Measurements from ENCODE around the gene UNC5A.

The UNC5A gene

DNA sequence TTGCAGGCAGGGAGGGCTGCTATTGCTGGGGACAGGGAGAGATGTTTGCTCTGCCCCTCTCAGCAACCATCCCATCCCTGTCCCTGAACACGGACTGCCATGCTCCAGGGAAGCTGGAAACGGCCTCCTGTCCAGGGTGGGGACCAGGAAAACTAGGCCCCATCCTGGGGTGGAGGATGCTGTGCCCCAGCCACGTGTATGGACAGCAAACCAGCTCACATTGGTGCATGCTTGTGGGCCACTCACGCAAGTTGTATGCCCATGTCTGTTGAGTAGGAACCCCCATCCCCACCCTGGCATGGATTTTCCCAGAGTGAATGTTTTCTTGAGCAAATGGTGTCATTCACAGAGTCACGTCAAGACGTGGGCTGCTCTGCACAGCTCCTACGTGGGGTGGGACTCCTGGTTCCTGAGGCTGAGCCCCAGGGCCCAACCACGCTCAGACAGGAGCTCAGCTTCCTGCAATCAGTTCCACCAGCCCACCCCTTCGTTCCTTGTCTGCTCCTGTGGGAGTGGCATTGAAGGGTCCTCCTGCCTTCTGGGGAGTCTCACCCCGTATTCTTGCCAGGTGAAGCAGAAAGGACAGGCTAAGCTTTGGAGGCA is 4.6 kb downstream of the UNC5A start:
- H3K27me3 ChIP-seq (ENCODE audit: control insufficient read depth in 1 of 2, insufficient read depth in 2 of 2, low read length in 2 of 2): peaks cover 67 to 88% of the 10 kb centered on the region in 2 donors
- no peak overlapping the region for H3K9ac ChIP-seq (ENCODE audit: low read length in 2 of 2)

DNA sequence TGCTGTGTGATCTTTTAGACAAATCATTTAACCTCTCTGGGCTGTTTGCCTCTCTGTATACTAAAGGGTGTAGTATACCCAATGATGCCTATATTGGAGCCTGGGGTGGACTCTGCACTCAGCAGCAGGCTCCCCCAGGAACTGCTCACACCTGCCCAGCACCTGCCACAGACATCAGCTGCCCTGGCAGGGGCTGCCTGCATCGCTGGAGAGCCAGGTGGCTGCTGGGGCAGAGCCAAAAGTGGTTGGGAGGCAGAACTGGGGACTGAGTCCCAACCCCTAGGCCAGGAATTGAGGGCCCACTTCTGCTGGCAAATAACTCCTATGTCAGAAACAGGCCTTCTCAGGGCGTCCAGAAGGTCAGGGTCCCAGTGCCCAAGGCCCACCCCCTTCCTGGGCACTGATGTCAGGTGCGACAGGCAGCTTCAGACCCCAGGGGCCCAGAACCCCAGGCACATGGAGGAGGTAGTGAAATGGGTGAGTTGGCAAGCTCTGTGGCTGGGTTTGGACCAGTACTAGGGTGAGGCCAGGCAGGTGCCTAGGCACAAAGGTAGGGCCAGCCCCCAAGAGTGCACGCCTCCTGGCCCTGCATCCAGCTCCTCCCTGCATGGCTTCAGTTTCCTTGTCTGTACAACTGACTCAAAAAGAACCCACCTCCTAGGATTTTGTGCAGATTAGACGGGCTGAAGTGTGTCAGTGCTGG is 5.8 kb downstream of the UNC5A start:
- peaks cover 9% of the 10 kb centered on the region for H3K4me1 ChIP-seq (ENCODE audit: control insufficient read depth, insufficient read depth, low read length)
- H3K9ac ChIP-seq (ENCODE audit: low read length in 2 of 2): no peak overlapping the region
- no peaks in the 10 kb centered on the region for H3K36me3 ChIP-seq (ENCODE audit: control insufficient read depth in 2 of 2, insufficient read depth in 2 of 2, low read length in 2 of 2)
- no peak overlapping the region for H3K27ac ChIP-seq (ENCODE audit: low read length)
- peaks cover 70 to 82% of the 10 kb centered on the region in 2 donors for H3K27me3 ChIP-seq (ENCODE audit: control insufficient read depth in 1 of 2, insufficient read depth in 2 of 2, low read length in 2 of 2)
- H3K4me3 ChIP-seq (ENCODE audit: low read length in 2 of 2): no peak overlapping the region
- no peaks in the 10 kb centered on the region for H3K9me3 ChIP-seq (ENCODE audit: control insufficient read depth in 2 of 2, low read length in 2 of 2)

More for the DNA sequence above, 4.6 kb downstream of the UNC5A start:
- Histone ChIP-seq H3K4me1 (ENCODE audit: control insufficient read depth, insufficient read depth, low read length) (peaks cover 16% of the 10 kb centered on the region), H3K9me3 (ENCODE audit: control insufficient read depth in 2 of 2, low read length in 2 of 2) (no peaks in the 10 kb centered on the region), H3K4me3 (ENCODE audit: low read length in 2 of 2) (no peak overlapping the region), H3K27ac (ENCODE audit: low read length) (no peak overlapping the region), H3K36me3 (ENCODE audit: control insufficient read depth in 2 of 2, insufficient read depth in 2 of 2, low read length in 2 of 2) (no peaks in the 10 kb centered on the region)

DNA sequence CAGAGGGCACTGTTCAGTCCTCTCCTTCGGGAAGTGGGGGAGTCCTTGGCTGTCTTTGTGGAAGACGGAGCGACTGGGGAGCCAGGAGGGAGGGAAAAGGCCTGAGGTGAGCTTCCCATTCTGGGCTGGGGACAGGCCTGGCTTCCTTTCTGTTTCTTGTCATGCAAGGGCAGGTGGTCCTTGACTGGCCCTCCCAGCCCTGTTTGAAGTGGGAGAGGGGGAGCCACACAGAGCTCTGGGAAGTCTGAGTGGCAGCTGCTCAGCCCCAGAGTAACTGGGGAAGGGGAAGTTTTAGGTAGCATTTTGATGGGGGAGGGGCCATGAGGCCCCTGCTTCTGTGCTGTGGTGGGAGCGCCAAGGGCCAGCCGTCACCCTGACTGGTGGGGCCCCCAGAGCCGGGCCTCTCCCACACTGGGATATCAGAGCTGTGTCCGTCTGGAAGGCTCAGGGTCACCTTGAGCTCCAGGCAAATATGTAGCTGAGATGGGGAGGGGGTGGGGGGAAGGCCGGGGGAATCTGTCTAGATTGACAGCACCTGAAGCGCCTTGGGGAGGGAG is 6.5 kb downstream of the UNC5A start:
- H3K27ac ChIP-seq (ENCODE audit: low read length): no peak overlapping the region
- H3K9ac ChIP-seq (ENCODE audit: low read length in 2 of 2): no peak overlapping the region
- no peaks in the 10 kb centered on the region for H3K36me3 ChIP-seq (ENCODE audit: control insufficient read depth in 2 of 2, insufficient read depth in 2 of 2, low read length in 2 of 2)
- peaks cover 70 to 75% of the 10 kb centered on the region in 2 donors for H3K27me3 ChIP-seq (ENCODE audit: control insufficient read depth in 1 of 2, insufficient read depth in 2 of 2, low read length in 2 of 2)
- H3K4me1 ChIP-seq (ENCODE audit: control insufficient read depth, insufficient read depth, low read length): peaks cover 5% of the 10 kb centered on the region
- H3K4me3 ChIP-seq (ENCODE audit: low read length in 2 of 2): no peak overlapping the region
- H3K9me3 ChIP-seq (ENCODE audit: control insufficient read depth in 2 of 2, low read length in 2 of 2): no peaks in the 10 kb centered on the region

DNA sequence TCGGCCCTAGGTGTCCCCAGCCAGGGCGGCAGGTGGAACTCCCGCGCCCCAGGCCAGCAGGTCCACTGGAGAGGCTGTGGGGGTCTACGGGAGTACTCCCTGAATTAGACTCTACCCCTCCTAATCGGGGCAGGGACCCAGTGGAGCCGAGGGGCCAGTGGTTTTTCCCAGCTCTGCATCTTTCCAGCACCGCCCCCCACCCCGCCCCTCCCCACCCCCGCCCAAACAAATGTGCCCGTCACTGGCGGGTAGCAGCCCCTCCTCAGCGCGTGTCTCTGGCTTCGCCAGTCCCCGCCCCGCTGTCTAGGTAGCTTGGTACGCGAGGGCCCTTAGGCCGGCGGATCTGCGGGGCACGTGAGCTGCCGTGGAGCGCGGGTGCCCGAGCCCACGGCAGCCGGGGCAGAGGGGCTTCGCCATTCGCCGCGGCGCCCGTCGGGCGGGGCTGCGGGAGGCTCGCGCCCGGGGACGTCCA is 7.0 kb downstream of the UNC5A start:
- H3K9ac ChIP-seq (ENCODE audit: low read length in 2 of 2): no peak overlapping the region
- H3K27me3 ChIP-seq (ENCODE audit: control insufficient read depth in 1 of 2, insufficient read depth in 2 of 2, low read length in 2 of 2): peaks cover 69 to 70% of the 10 kb centered on the region in 2 donors
- H3K36me3 ChIP-seq (ENCODE audit: control insufficient read depth in 2 of 2, insufficient read depth in 2 of 2, low read length in 2 of 2): no peaks in the 10 kb centered on the region
- peak overlapping the region in 1 of 2 donors; percentile 40 for H3K4me3 ChIP-seq (ENCODE audit: low read length in 2 of 2)
- H3K27ac ChIP-seq (ENCODE audit: low read length): no peak overlapping the region
- no peaks in the 10 kb centered on the region for H3K9me3 ChIP-seq (ENCODE audit: control insufficient read depth in 2 of 2, low read length in 2 of 2)
- H3K4me1 ChIP-seq (ENCODE audit: control insufficient read depth, insufficient read depth, low read length): peaks cover 5% of the 10 kb centered on the region

DNA sequence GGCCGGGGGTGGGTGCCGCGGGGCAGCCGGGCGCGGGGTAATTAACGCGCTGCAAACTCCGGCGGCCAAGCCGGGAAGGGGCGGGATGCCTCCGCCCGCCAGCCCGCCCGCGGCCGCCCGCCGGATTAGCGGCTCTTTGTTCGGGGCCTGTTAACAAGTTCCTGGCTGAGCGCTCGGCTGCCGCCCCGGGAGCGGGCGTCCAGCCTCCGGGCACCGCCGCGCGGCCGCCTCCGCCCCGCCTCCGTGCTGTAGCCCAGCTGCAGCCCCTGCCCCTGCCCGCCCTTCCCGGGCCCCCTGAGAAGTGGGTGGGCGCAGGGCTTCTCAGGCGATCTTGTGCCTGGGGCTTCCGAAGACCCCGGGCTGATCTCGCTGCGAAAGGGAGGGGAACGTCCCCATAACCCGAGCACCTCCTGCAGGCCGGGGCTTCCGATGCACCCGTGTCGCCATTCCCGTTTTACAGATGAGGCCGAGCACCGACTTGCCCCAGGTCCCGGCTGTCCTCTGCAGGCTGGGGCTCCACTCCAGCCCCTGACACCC is 7.5 kb downstream of the UNC5A start:
- H3K9me3 ChIP-seq (ENCODE audit: control insufficient read depth in 2 of 2, low read length in 2 of 2): no peaks in the 10 kb centered on the region
- no peaks in the 10 kb centered on the region for H3K36me3 ChIP-seq (ENCODE audit: control insufficient read depth in 2 of 2, insufficient read depth in 2 of 2, low read length in 2 of 2)
- H3K27ac ChIP-seq (ENCODE audit: low read length): no peak overlapping the region
- H3K27me3 ChIP-seq (ENCODE audit: control insufficient read depth in 1 of 2, insufficient read depth in 2 of 2, low read length in 2 of 2): peaks cover 65 to 69% of the 10 kb centered on the region in 2 donors
- no peak overlapping the region for H3K9ac ChIP-seq (ENCODE audit: low read length in 2 of 2)
- H3K4me3 ChIP-seq (ENCODE audit: low read length in 2 of 2): peak overlapping the region in 1 of 2 donors; percentile 40
- peaks cover 5% of the 10 kb centered on the region for H3K4me1 ChIP-seq (ENCODE audit: control insufficient read depth, insufficient read depth, low read length)

DNA sequence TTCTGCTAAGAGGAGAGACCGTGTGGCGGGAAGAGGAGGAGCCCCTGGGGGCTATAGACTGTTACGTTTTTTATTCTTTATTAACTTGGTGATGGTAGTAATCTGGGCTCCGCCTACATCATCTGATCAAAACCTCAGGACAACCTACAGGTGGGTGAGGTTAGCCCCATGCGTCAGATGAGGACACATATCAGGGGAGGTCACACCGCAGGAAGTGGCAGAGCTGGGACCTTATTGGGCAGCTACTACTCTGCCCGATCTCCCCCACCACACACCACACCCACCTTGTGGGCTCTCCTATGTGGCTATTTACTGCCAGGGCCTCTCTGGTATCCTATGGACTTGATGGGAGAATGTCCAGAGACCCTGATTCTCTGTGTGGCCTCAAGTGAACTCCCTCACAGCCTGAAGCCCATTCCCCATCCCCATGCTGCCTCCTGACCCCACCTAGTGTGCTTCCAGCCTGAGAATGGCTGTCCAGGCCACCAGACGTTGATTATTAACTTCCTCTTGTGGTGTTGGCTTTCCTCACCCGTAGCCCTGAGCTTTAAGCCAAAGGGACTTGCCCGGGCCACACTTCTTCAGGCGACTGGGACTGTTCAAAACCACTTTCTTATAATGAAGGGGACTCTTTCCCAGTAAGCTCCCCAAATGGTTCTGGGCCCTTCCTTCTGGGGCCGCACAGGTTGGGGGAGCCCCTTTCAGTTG is 8.2 kb downstream of the UNC5A start:
- Histone ChIP-seq H3K36me3 (ENCODE audit: control insufficient read depth in 2 of 2, insufficient read depth in 2 of 2, low read length in 2 of 2) (no peaks in the 10 kb centered on the region), H3K4me3 (ENCODE audit: low read length in 2 of 2) (peak overlapping the region in 1 of 2 donors; percentile 40), H3K9me3 (ENCODE audit: control insufficient read depth in 2 of 2, low read length in 2 of 2) (no peaks in the 10 kb centered on the region), H3K27ac (ENCODE audit: low read length) (no peak overlapping the region), H3K9ac (ENCODE audit: low read length in 2 of 2) (no peak overlapping the region), H3K4me1 (ENCODE audit: control insufficient read depth, insufficient read depth, low read length) (peaks cover 5% of the 10 kb centered on the region), H3K27me3 (ENCODE audit: control insufficient read depth in 1 of 2, insufficient read depth in 2 of 2, low read length in 2 of 2) (peaks cover 60 to 63% of the 10 kb centered on the region in 2 donors)

DNA sequence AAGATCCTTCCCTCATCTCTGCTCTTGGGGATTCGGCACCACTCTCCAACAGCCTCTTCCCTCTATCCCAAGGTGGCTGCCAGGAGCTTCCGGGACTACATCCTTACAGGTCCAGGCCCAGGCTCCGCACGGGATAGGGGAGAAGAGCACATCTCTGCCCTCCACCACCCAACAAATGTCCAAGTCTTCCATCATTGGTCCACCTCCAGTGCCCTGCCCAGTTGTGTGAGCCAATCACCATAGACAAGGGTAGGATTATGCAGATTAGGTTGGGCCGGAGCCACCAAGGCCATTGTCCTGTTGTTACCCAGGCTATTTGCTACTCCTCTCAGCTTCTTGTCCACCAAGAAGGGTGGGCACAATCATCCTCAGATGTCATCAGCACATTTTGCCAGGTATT is 9.1 kb downstream of the UNC5A start:
- Histone ChIP-seq H3K9me3 (ENCODE audit: control insufficient read depth in 2 of 2, low read length in 2 of 2) (no peaks in the 10 kb centered on the region), H3K4me3 (ENCODE audit: low read length in 2 of 2) (no peak overlapping the region), H3K36me3 (ENCODE audit: control insufficient read depth in 2 of 2, insufficient read depth in 2 of 2, low read length in 2 of 2) (no peaks in the 10 kb centered on the region), H3K27me3 (ENCODE audit: control insufficient read depth in 1 of 2, insufficient read depth in 2 of 2, low read length in 2 of 2) (peaks cover 51 to 57% of the 10 kb centered on the region in 2 donors), H3K4me1 (ENCODE audit: control insufficient read depth, insufficient read depth, low read length) (peaks cover 5% of the 10 kb centered on the region), H3K9ac (ENCODE audit: low read length in 2 of 2) (no peak overlapping the region), H3K27ac (ENCODE audit: low read length) (no peak overlapping the region)

DNA sequence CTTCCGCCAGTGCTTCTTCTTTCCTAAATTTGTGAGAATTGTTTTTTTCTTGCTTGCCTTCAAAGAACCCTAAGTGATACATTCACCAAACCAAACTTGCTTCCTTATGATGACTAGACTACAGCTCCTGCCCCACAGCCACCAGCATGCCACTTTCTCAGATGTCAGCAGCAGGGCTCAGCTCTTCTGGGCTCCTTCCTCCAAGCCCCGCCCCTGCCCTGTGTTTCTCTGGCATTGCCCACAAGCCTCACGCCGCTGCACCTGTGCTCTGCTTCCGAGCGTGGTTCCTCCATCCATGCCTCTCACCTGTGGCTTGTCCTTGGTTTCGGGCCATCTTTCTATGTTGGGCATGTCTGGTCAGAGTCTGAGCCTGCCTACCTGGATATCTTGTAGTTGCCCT is 10.6 kb downstream of the UNC5A start:
- H3K4me1 ChIP-seq (ENCODE audit: control insufficient read depth, insufficient read depth, low read length): peaks cover 5% of the 10 kb centered on the region
- peaks cover 37 to 47% of the 10 kb centered on the region in 2 donors for H3K27me3 ChIP-seq (ENCODE audit: control insufficient read depth in 1 of 2, insufficient read depth in 2 of 2, low read length in 2 of 2)
- no peaks in the 10 kb centered on the region for H3K36me3 ChIP-seq (ENCODE audit: control insufficient read depth in 2 of 2, insufficient read depth in 2 of 2, low read length in 2 of 2)
- no peak overlapping the region for H3K4me3 ChIP-seq (ENCODE audit: low read length in 2 of 2)
- H3K9ac ChIP-seq (ENCODE audit: low read length in 2 of 2): no peak overlapping the region
- H3K27ac ChIP-seq (ENCODE audit: low read length): no peak overlapping the region
- H3K9me3 ChIP-seq (ENCODE audit: control insufficient read depth in 2 of 2, low read length in 2 of 2): no peaks in the 10 kb centered on the region

DNA sequence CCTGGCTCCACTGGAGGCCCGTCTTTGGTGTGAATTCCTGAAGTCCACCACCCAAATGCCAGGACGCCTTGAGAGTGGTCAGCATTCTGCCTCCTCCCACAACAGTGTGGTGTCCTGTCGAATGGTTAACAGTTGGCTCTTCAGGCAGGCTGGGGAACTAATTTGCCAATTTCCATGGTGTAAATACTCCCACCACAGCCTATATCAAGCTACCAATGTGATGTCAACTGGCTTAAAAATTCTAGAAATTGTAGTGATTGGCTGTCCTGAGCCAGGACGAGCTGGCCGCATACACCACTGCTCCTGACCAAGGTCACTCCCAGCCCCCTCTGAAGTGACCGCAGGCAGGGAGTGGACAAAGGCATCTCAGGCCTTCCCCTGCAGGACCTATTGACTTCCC is 11.1 kb downstream of the UNC5A start:
- H3K27ac ChIP-seq (ENCODE audit: low read length): no peak overlapping the region
- H3K9ac ChIP-seq (ENCODE audit: low read length in 2 of 2): no peak overlapping the region
- no peaks in the 10 kb centered on the region for H3K9me3 ChIP-seq (ENCODE audit: control insufficient read depth in 2 of 2, low read length in 2 of 2)
- H3K27me3 ChIP-seq (ENCODE audit: control insufficient read depth in 1 of 2, insufficient read depth in 2 of 2, low read length in 2 of 2): peaks cover 31 to 42% of the 10 kb centered on the region in 2 donors
- H3K4me3 ChIP-seq (ENCODE audit: low read length in 2 of 2): no peak overlapping the region
- H3K4me1 ChIP-seq (ENCODE audit: control insufficient read depth, insufficient read depth, low read length): peaks cover 5% of the 10 kb centered on the region
- H3K36me3 ChIP-seq (ENCODE audit: control insufficient read depth in 2 of 2, insufficient read depth in 2 of 2, low read length in 2 of 2): no peaks in the 10 kb centered on the region

DNA sequence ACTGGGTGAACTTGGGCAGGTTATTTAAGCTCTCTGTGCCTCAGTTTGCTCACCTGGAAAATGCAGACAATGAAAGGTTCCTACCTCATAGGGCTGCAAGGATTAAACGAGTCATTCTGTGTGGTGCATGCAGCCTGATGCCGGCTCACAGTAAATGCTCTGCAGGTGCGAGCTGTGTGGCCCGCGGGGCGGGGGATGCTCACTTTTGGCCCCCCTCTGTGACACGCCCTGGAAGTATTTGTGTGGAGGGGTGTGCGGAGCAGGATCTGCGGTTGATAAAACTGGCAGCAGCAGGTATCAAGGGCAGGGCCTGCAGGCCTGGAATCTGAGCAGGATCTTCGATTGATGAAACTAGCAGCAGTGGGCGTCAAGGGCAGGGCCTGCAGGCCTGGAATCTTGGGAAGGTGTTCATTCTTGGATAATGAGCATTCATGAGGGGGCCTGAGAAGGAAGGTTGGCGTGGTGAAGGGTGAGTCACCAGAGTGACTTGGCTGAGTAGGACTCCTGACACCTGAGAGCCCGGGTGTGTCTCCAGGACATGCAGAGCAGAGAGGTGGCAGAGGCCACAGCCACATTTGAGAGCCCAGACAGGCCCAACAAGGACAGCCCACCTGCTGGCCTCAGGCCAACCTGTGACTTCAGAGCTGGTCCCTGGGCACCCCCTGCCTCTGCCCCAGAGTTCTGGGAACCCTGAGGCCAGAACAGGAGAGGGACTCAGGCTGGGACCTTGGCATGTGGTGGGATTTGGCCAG is 11.9 kb downstream of the UNC5A start:
- H3K9ac ChIP-seq (ENCODE audit: low read length in 2 of 2): no peak overlapping the region
- peaks cover 5% of the 10 kb centered on the region for H3K4me1 ChIP-seq (ENCODE audit: control insufficient read depth, insufficient read depth, low read length)

More for the DNA sequence above, 11.9 kb downstream of the UNC5A start:
- Histone ChIP-seq H3K4me3 (ENCODE audit: low read length in 2 of 2) (no peak overlapping the region), H3K27me3 (ENCODE audit: control insufficient read depth in 1 of 2, insufficient read depth in 2 of 2, low read length in 2 of 2) (peaks cover 24 to 35% of the 10 kb centered on the region in 2 donors), H3K27ac (ENCODE audit: low read length) (no peak overlapping the region), H3K9me3 (ENCODE audit: control insufficient read depth in 2 of 2, low read length in 2 of 2) (no peaks in the 10 kb centered on the region), H3K36me3 (ENCODE audit: control insufficient read depth in 2 of 2, insufficient read depth in 2 of 2, low read length in 2 of 2) (no peaks in the 10 kb centered on the region)

Measured in stomach smooth muscle (tissue), 2 donors.